Measurements from ENCODE around the gene SNTB2. TPM values are rescaled to one million over a fixed set of nuclear protein-coding genes. Genes with fewer than 3 reads are reported as not detected.

Gene SNTB2
- total RNA-seq, 1 experiment from 2014 or later = 30.3 TPM

GRCh38 chr16:69187446-69188235, 677 bp downstream of the SNTB2 start:
- intact Hi-C loops (cut with micrococcal nuclease; ENCODE audit: unreplicated experiment) = loop anchor here (1.0 kb wide), 2 partner anchors 12 to 124 kb away; partner anchors contain the start of gene VPS4A

DNA sequence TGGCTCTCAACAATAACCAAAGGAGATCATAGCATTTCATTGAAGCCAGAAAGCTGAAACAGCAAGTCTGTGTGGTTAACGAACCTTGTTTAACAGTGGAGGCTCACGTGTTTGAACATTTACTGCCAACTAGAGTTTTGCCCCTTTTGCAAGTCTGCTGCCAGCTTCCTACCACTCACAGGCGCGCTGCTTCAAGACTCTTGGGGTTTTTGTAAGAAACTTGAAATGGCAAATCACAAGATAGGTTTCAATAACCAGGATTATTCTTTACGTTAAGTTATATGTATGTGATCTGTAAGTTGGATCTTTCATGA, 1.2 kb downstream of the SNTB2 start:
- peak in 1 of 2 experiments; percentile 36 for DNase-seq
- BruUV-seq (replicated peaks) = no TSS peak
- peaks cover 22% of the 10 kb centered on the region; the same call in 1 of the 2 replicates for H3F3A ChIP-seq (ENCODE audit: insufficient read depth, low read depth)
- H3K27ac ChIP-seq = no peak overlapping the region
- no peak for TF ChIP-seq EZH2 (IDR thresholded peaks at IDR 0.05; ENCODE audit: low read depth)
- TF ChIP-seq, protein P1, sequence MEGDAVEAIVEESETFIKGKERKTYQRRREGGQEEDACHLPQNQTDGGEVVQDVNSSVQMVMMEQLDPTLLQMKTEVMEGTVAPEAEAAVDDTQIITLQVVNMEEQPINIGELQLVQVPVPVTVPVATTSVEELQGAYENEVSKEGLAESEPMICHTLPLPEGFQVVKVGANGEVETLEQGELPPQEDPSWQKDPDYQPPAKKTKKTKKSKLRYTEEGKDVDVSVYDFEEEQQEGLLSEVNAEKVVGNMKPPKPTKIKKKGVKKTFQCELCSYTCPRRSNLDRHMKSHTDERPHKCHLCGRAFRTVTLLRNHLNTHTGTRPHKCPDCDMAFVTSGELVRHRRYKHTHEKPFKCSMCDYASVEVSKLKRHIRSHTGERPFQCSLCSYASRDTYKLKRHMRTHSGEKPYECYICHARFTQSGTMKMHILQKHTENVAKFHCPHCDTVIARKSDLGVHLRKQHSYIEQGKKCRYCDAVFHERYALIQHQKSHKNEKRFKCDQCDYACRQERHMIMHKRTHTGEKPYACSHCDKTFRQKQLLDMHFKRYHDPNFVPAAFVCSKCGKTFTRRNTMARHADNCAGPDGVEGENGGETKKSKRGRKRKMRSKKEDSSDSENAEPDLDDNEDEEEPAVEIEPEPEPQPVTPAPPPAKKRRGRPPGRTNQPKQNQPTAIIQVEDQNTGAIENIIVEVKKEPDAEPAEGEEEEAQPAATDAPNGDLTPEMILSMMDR (conservative IDR thresholded peaks at IDR 0.05) = no peak
- peak overlapping the region; percentile 68 for H3K4me3 ChIP-seq
- H3K4me1 ChIP-seq (replicated peaks; ENCODE audit: insufficient read depth) = peaks cover 43% of the 10 kb centered on the region
- H3K9me3 ChIP-seq (ENCODE audit: insufficient read depth, low read depth) = no peaks in the 10 kb centered on the region; the same call in 1 of the 2 replicates
- no peaks in the 10 kb centered on the region for H3K36me3 ChIP-seq (ENCODE audit: low read depth)
- POLR2A ChIA-PET (ENCODE audit: unreplicated experiment) = no interaction called here
- intact Hi-C loops (cut with micrococcal nuclease; ENCODE audit: unreplicated experiment) = loop anchor here (1.0 kb wide), 2 partner anchors 11 to 123 kb away; partner anchors contain the start of gene VPS4A
- peak overlapping the region; percentile 76 for H2AFZ ChIP-seq
- no peaks in the 10 kb centered on the region for H3K27me3 ChIP-seq (ENCODE audit: insufficient read depth, low read depth)
- H4K20me1 ChIP-seq (ENCODE audit: insufficient read depth) = peaks cover 6% of the 10 kb centered on the region; the same call in 1 of the 2 replicates
- no peaks in the 10 kb centered on the region for H3K9me2 ChIP-seq (ENCODE audit: insufficient read depth)
- CTCF ChIA-PET = interaction anchor here (0.7 kb wide), 1 partner anchor 518 kb away, joined by 3 read pairs; no protein-coding TSS in a partner anchor
- peaks cover 43% of the 10 kb centered on the region for H3K79me2 ChIP-seq (ENCODE audit: low read depth)
- H3K4me2 ChIP-seq = peak overlapping the region; percentile 88

More at GRCh38 chr16:69187446-69188235, 677 bp downstream of the SNTB2 start:
- no peaks in the 10 kb centered on the region for H3K9me2 ChIP-seq (ENCODE audit: insufficient read depth)
- peaks cover 27% of the 10 kb centered on the region; the same call in 1 of the 2 replicates for H3F3A ChIP-seq (ENCODE audit: insufficient read depth, low read depth)
- peak overlapping the region; percentile 88 for H3K4me2 ChIP-seq
- H3K27ac ChIP-seq = no peak overlapping the region
- DNase-seq = peak; percentile 34 to 37
- H3K4me3 ChIP-seq = peak overlapping the region; percentile 68
- no peaks in the 10 kb centered on the region for H3K27me3 ChIP-seq (ENCODE audit: insufficient read depth, low read depth)
- H3K36me3 ChIP-seq (ENCODE audit: low read depth) = no peaks in the 10 kb centered on the region
- BruUV-seq (replicated peaks) = TSS peak; percentile 45
- peaks cover 46% of the 10 kb centered on the region for H3K4me1 ChIP-seq (replicated peaks; ENCODE audit: insufficient read depth)
- no peaks in the 10 kb centered on the region; the same call in 1 of the 2 replicates for H3K9me3 ChIP-seq (ENCODE audit: insufficient read depth, low read depth)
- H2AFZ ChIP-seq = peak overlapping the region; percentile 76
- no peak for TF ChIP-seq EZH2 (IDR thresholded peaks at IDR 0.05; ENCODE audit: low read depth)
- TF ChIP-seq, protein P1 (conservative IDR thresholded peaks at IDR 0.05) = no peak
- ChIA-PET POLR2A (ENCODE audit: unreplicated experiment) (interaction anchor here (0.6 to 0.7 kb wide), 2 partner anchors 29 to 70 kb away, joined by 3 to 4 read pairs; no protein-coding TSS in a partner anchor), CTCF (interaction anchor here (0.5 to 0.7 kb wide), 4 partner anchors 37 to 519 kb away, joined by 3 to 5 read pairs (median 4); no protein-coding TSS in a partner anchor)
- peaks cover 40% of the 10 kb centered on the region for H3K79me2 ChIP-seq (ENCODE audit: low read depth)
- peaks cover 6% of the 10 kb centered on the region; the same call in 1 of the 2 replicates for H4K20me1 ChIP-seq (ENCODE audit: insufficient read depth)

DNA sequence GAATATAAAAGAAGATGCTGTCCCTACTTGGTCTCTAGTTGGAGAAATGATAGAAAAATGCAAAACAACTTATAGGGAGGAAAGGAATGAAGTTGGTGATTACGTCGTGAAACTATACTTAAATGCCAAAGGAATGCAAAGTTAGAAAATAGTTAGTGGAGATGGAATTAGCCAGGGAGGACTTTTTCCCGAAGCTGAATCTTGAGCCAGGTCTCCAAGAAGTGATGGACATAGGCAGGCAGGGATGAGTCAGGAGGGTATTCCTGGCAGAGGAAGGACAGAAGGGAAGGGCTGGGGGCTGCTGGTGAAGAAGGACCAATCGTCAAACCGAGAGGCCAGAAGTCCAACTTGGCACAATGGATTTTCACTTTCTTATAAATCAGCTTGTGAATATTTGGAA, 1.8 kb downstream of the SNTB2 start:
- peak overlapping the region; percentile 76 for H2AFZ ChIP-seq
- peaks cover 38% of the 10 kb centered on the region for H3K4me1 ChIP-seq (replicated peaks; ENCODE audit: insufficient read depth)
- H3K27ac ChIP-seq = no peak overlapping the region
- peak overlapping the region; percentile 68 for H3K4me3 ChIP-seq
- peaks cover 22% of the 10 kb centered on the region; the same call in 1 of the 2 replicates for H3F3A ChIP-seq (ENCODE audit: insufficient read depth, low read depth)
- no peaks in the 10 kb centered on the region for H3K9me2 ChIP-seq (ENCODE audit: insufficient read depth)
- no peaks in the 10 kb centered on the region for H3K27me3 ChIP-seq (ENCODE audit: insufficient read depth, low read depth)
- H3K9me3 ChIP-seq (ENCODE audit: insufficient read depth, low read depth) = no peaks in the 10 kb centered on the region; the same call in 1 of the 2 replicates
- intact Hi-C loops (cut with micrococcal nuclease; ENCODE audit: unreplicated experiment) = loop anchor here (1.0 kb wide), 2 partner anchors 11 to 123 kb away; partner anchors contain the start of gene VPS4A
- H3K4me2 ChIP-seq = peak overlapping the region; percentile 88
- ChIA-PET CTCF (no interaction called here), POLR2A (ENCODE audit: unreplicated experiment) (interaction anchor here (0.7 kb wide), 2 partner anchors 13 to 1372 kb away, joined by 4 to 8 read pairs; no protein-coding TSS in a partner anchor)
- peaks cover 47% of the 10 kb centered on the region for H3K79me2 ChIP-seq (ENCODE audit: low read depth)
- peaks cover 6% of the 10 kb centered on the region; the same call in 1 of the 2 replicates for H4K20me1 ChIP-seq (ENCODE audit: insufficient read depth)
- no peak for TF ChIP-seq EZH2 (IDR thresholded peaks at IDR 0.05; ENCODE audit: low read depth)
- TF ChIP-seq, protein P1 (conservative IDR thresholded peaks at IDR 0.05) = no peak
- BruUV-seq (replicated peaks) = no TSS peak
- no peak for DNase-seq
- no peaks in the 10 kb centered on the region for H3K36me3 ChIP-seq (ENCODE audit: low read depth)

All from PC-9 (cell line).